Tibial nerve (tissue), 4 donors: ENCODE data around the gene CLCN2.

Experiments used
- EP300 ChIP-seq, 2 donors: sonication (generic); formaldehyde crosslinking; IDR thresholded peaks; one replicate each; pipeline ENCODE4 v1.6.1; 2017; ENCODE audit warnings: antibody characterized with exemption in 2 of 2, mild to moderate bottlenecking in 1 of 2
- POLR2A ChIP-seq, 2 donors: fragments of 450-650 bp; IDR thresholded peaks; one replicate each; pipeline ENCODE4 v1.6.1; 2017; ENCODE audit warnings: antibody characterized with exemption in 2 of 2, mild to moderate bottlenecking in 2 of 2, moderate library complexity in 2 of 2
- TF ChIP-seq, protein P1 (sequence below), 5 experiments: fragments of 200-600 bp in 3 of 5; fragments of 450-650 bp in 2 of 5; sonication (generic) in 3 of 5; IDR thresholded peaks; one replicate each; pipeline ENCODE4 v1.5.1; 2016 to 2019; ENCODE audit warnings: antibody characterized with exemption in 5 of 5, mild to moderate bottlenecking in 3 of 5, moderate library complexity in 2 of 5

GRCh38 chr3:184357248-184358123 lies 3.9 kb downstream of the CLCN2 start:
- TF ChIP-seq, protein P1, sequence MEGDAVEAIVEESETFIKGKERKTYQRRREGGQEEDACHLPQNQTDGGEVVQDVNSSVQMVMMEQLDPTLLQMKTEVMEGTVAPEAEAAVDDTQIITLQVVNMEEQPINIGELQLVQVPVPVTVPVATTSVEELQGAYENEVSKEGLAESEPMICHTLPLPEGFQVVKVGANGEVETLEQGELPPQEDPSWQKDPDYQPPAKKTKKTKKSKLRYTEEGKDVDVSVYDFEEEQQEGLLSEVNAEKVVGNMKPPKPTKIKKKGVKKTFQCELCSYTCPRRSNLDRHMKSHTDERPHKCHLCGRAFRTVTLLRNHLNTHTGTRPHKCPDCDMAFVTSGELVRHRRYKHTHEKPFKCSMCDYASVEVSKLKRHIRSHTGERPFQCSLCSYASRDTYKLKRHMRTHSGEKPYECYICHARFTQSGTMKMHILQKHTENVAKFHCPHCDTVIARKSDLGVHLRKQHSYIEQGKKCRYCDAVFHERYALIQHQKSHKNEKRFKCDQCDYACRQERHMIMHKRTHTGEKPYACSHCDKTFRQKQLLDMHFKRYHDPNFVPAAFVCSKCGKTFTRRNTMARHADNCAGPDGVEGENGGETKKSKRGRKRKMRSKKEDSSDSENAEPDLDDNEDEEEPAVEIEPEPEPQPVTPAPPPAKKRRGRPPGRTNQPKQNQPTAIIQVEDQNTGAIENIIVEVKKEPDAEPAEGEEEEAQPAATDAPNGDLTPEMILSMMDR (IDR thresholded peaks at IDR 0.05) = no peak
- TF ChIP-seq POLR2A (IDR thresholded peaks at IDR 0.05) (no peak), EP300 (IDR thresholded peaks at IDR 0.05) (no peak)
